Fibroblast of lung (primary cell): ENCODE results near the gene ZACN. TPM values are rescaled to one million over a fixed set of nuclear protein-coding genes. Genes with fewer than 3 reads are reported as not detected.

Experiments
- DNase-seq, 2 donors: peaks; one replicate each; pipeline versions ENCODE4 v3.0.0 to v3.0.0-alpha.2; 2010; ENCODE audit warnings: low read depth in 2 of 2
- H2AFZ ChIP-seq: 2 replicates; pipeline ENCODE4 v1.5.1; 2012; ENCODE audit warnings: low read length, control low read depth, inconsistent platforms
- H3K27ac ChIP-seq: 2 replicates; pipeline ENCODE4 v1.5.1; 2011; ENCODE audit warnings: low read length, control low read depth; ENCODE audit not compliant: insufficient read depth
- H3K27me3 ChIP-seq: 2 replicates; pipeline ENCODE4 v1.5.1; 2011; ENCODE audit warnings: mild to moderate bottlenecking, low read length; ENCODE audit not compliant: control insufficient read depth, insufficient read depth
- H3K36me3 ChIP-seq: 2 replicates; pipeline ENCODE4 v1.5.1; 2011; ENCODE audit warnings: low read length; ENCODE audit not compliant: control insufficient read depth, insufficient read depth
- H3K4me1 ChIP-seq: 2 replicates; pipeline ENCODE4 v1.5.1; 2011; ENCODE audit warnings: low read length; ENCODE audit not compliant: control insufficient read depth, insufficient read depth; ENCODE audit errors: extremely low read depth
- H3K4me2 ChIP-seq: 2 replicates; pipeline ENCODE4 v1.5.1; 2011; ENCODE audit warnings: low read length, control low read depth; ENCODE audit not compliant: insufficient read depth; ENCODE audit errors: extremely low read depth
- H3K4me3 ChIP-seq, 4 experiments: fragments of 200-600 bp in 1 of 4; sonication (generic) in 1 of 4; replicated peaks in 1 of 4; 2 replicates each; pipeline ENCODE4 v1.5.1; 2011 to 2016; ENCODE audit warnings: low read length in 4 of 4, low read depth in 3 of 4, mild to moderate bottlenecking in 3 of 4, control low read depth in 2 of 4, inconsistent platforms in 1 of 4, mixed read lengths in 1 of 4; ENCODE audit not compliant: insufficient read depth in 1 of 4; ENCODE audit errors: control extremely low read depth in 1 of 4
- H3K79me2 ChIP-seq: 2 replicates; pipeline ENCODE4 v1.5.1; 2012; ENCODE audit warnings: mild to moderate bottlenecking, low read length, inconsistent platforms; ENCODE audit not compliant: control insufficient read depth, insufficient read depth
- H3K9ac ChIP-seq: 2 replicates; pipeline ENCODE4 v1.5.1; 2011; ENCODE audit warnings: mild to moderate bottlenecking, low read length, control low read depth; ENCODE audit not compliant: insufficient read depth
- H3K9me3 ChIP-seq: 2 replicates; pipeline ENCODE4 v1.5.1; 2012; ENCODE audit warnings: low read depth, low read length; ENCODE audit not compliant: control insufficient read depth, insufficient read depth
- H4K20me1 ChIP-seq: 2 replicates; pipeline ENCODE4 v1.5.1; 2011; ENCODE audit warnings: low read length; ENCODE audit not compliant: control insufficient read depth, insufficient read depth; ENCODE audit errors: extremely low read depth
- CTCF ChIP-seq, 2 donors: IDR thresholded peaks in 1 of 2; conservative IDR thresholded peaks in 1 of 2; 1 replicate in 1 of 2; 2 replicates in 1 of 2; pipeline ENCODE4 v1.5.1; 2011 to 2012; ENCODE audit warnings: low read length in 2 of 2, control low read depth in 1 of 2, inconsistent platforms in 1 of 2, low read depth in 1 of 2, mild to moderate bottlenecking in 1 of 2
- EZH2 ChIP-seq: IDR thresholded peaks from 2 replicates; pipeline ENCODE4 v1.5.1; 2012; ENCODE audit warnings: low read length, control low read depth, mild to moderate bottlenecking; ENCODE audit errors: missing control alignments
- polyA plus RNA-seq, 2 donors: library from polyadenylated mRNA; depleted of rRNA in 1 of 2; stranded (reverse) in 1 of 2; unstranded in 1 of 2; fragments of >200 nt; gene quantifications; 2 replicates each; pipeline ENCODE4 v1.2.1, GENCODE V29; 2011 to 2012; ENCODE audit warnings: missing spikeins in 1 of 2
- total RNA-seq: library from RNA; depleted of rRNA; stranded (reverse); fragments of >200 nt; gene quantifications from 2 replicates; pipeline ENCODE4 v1.2.1, GENCODE V29; 2014

ZACN gene
- total and polyA plus RNA-seq, 2 donors (not counting 1 experiment from before 2014, with no cell fraction given): not detected

- no peak for DNase-seq
- Histone ChIP-seq H3K4me1 (peaks cover 2% of the 10 kb centered on the region), H3K4me2 (no peak overlapping the region), H4K20me1 (no peaks in the 10 kb centered on the region), H3K36me3 (peaks cover 23% of the 10 kb centered on the region), H3K27me3 (no peaks in the 10 kb centered on the region), H2AFZ (no peak overlapping the region), H3K9ac (no peak overlapping the region), H3K4me3 (no peak overlapping the region), H3K9me3 (no peaks in the 10 kb centered on the region), H3K79me2 (no peaks in the 10 kb centered on the region), H3K27ac (no peak overlapping the region)
- no peak for TF ChIP-seq CTCF (conservative IDR thresholded peaks at IDR 0.05 in 1 of 2, IDR thresholded peaks at IDR 0.05 in 1 of 2; ENCODE audit: low read depth in 1 of 2, low read length in 2 of 2)
- TF ChIP-seq EZH2: no peak
These were observed 17.0 kb downstream of the ZACN start for GRCh38 chr17:76095943-76096342.

- Histone ChIP-seq H3K79me2 (peaks cover 11% of the 10 kb centered on the region), H3K27ac (no peak overlapping the region), H2AFZ (no peak overlapping the region), H4K20me1 (no peaks in the 10 kb centered on the region), H3K9me3 (no peaks in the 10 kb centered on the region), H3K9ac (no peak overlapping the region), H3K4me2 (no peak overlapping the region), H3K4me1 (peaks cover 4% of the 10 kb centered on the region), H3K36me3 (peaks cover 24% of the 10 kb centered on the region), H3K4me3 (no peak overlapping the region), H3K27me3 (no peaks in the 10 kb centered on the region)
- DNase-seq: no peak
- TF ChIP-seq EZH2: no peak
- no peak for TF ChIP-seq CTCF (conservative IDR thresholded peaks at IDR 0.05 in 1 of 2, IDR thresholded peaks at IDR 0.05 in 1 of 2; ENCODE audit: low read depth in 1 of 2, low read length in 2 of 2)
These were observed 18.8 kb downstream of the ZACN start for GRCh38 chr17:76097716-76098295.

GRCh38 chr17:76102944-76103273 lies 23.9 kb downstream of the ZACN start:
- TF ChIP-seq CTCF (conservative IDR thresholded peaks at IDR 0.05 in 1 of 2, IDR thresholded peaks at IDR 0.05 in 1 of 2; ENCODE audit: low read depth in 1 of 2, low read length in 2 of 2) (no peak), EZH2 (no peak)

More at GRCh38 chr17:76102944-76103273, 23.9 kb downstream of the ZACN start:
- no peaks in the 10 kb centered on the region for H3K9me3 ChIP-seq
- H3K4me2 ChIP-seq: peak overlapping the region; percentile 92
- H3K27me3 ChIP-seq: no peaks in the 10 kb centered on the region
- H3K4me3 ChIP-seq: peak overlapping the region; percentile 63 to 90 (median 82)
- DNase-seq: no peak
- peaks cover 5% of the 10 kb centered on the region for H3K36me3 ChIP-seq
- H2AFZ ChIP-seq: peak overlapping the region; percentile 69
- peaks cover 15% of the 10 kb centered on the region for H3K79me2 ChIP-seq
- peaks cover 3% of the 10 kb centered on the region for H3K4me1 ChIP-seq
- peak overlapping the region; percentile 74 for H3K9ac ChIP-seq
- no peaks in the 10 kb centered on the region for H4K20me1 ChIP-seq
- H3K27ac ChIP-seq: peak overlapping the region; percentile 75
